NCI-H1436 (cell line): ENCODE data around the gene DGUOK.
A peak's percentile ranks its signal among the peaks of the same experiment; 100 is the strongest.

Source experiments
- DNase-seq: peaks from one replicate; lab custom pipeline; 2025; lab: John Stamatoyannopoulos, UW

Gene DGUOK

GRCh38 chr2:73999881-74000597 lies 73.4 kb downstream of the DGUOK start:
- no peak for DNase-seq

- DNase-seq: no peak
Measured at GRCh38 chr2:74000666-74001065, 74.0 kb downstream of the DGUOK start.

- no peak for DNase-seq
Measured at GRCh38 chr2:74001121-74001520, 74.4 kb downstream of the DGUOK start.

- no peak for DNase-seq
Measured at GRCh38 chr2:74001781-74002504, 75.3 kb downstream of the DGUOK start.

- peak; percentile 81 for DNase-seq
Measured at GRCh38 chr2:74002505-74003421, 76.1 kb downstream of the DGUOK start.

- DNase-seq: peak; percentile 28
Measured at GRCh38 chr2:74003494-74004211, 77.0 kb downstream of the DGUOK start.

- DNase-seq: no peak
Measured at GRCh38 chr2:74004212-74005182, 77.8 kb downstream of the DGUOK start.

GRCh38 chr2:74005786-74006185 lies 79.1 kb downstream of the DGUOK start:
- no peak for DNase-seq

GRCh38 chr2:74006459-74006858 lies 79.8 kb downstream of the DGUOK start:
- DNase-seq: no peak

- DNase-seq: no peak
Measured at GRCh38 chr2:74007121-74007520, 80.4 kb downstream of the DGUOK start.

GRCh38 chr2:74007711-74008110 lies 81.0 kb downstream of the DGUOK start:
- DNase-seq: no peak
